ENCODE measurements around the gene ZHX3. TPM values are rescaled to one million over a fixed set of nuclear protein-coding genes. Genes with fewer than 3 reads are reported as not detected.
A peak's percentile ranks its signal among the peaks of the same experiment; 100 is the strongest.

Gene ZHX3
- total RNA-seq, 1 donor from 2014 or later: 26.8 TPM

- H3K4me1 ChIP-seq: peaks cover 100% of the 10 kb centered on the region
- H3K36me3 ChIP-seq: no peaks in the 10 kb centered on the region
- H3K27ac ChIP-seq: peak overlapping the region; percentile 1
- no peaks in the 10 kb centered on the region for H3K9me3 ChIP-seq
- no peak for DNase-seq (ENCODE audit: extremely low spot score in 2 of 2)
- no peak for TF ChIP-seq CTCF (IDR thresholded peaks at IDR 0.05)
- TF ChIP-seq POLR2AphosphoS5 (IDR thresholded peaks at IDR 0.05; ENCODE audit: insufficient read depth in 1 of 2, low read depth in 1 of 2): no peak
- no peak for TF ChIP-seq POLR2A (IDR thresholded peaks at IDR 0.05)
- H3K4me3 ChIP-seq: no peak overlapping the region
- no peaks in the 10 kb centered on the region for H3K27me3 ChIP-seq
- intact Hi-C loops (cut with DNase I): no loop called here
Observed at GRCh38 chr20:41150664-41151063, 166.9 kb downstream of the ZHX3 start.

- Histone ChIP-seq H3K27ac (no peak overlapping the region), H3K4me3 (no peak overlapping the region), H3K4me1 (peaks cover 94% of the 10 kb centered on the region), H3K36me3 (no peaks in the 10 kb centered on the region), H3K9me3 (no peaks in the 10 kb centered on the region), H3K27me3 (no peaks in the 10 kb centered on the region)
- no peak for DNase-seq (ENCODE audit: extremely low spot score in 2 of 2)
- no peak for TF ChIP-seq POLR2AphosphoS5 (IDR thresholded peaks at IDR 0.05; ENCODE audit: insufficient read depth in 1 of 2, low read depth in 1 of 2)
- TF ChIP-seq POLR2A (IDR thresholded peaks at IDR 0.05): no peak
- TF ChIP-seq CTCF (IDR thresholded peaks at IDR 0.05): no peak
- intact Hi-C loops (cut with DNase I): no loop called here
Observed at GRCh38 chr20:41148942-41149341, 168.6 kb downstream of the ZHX3 start.

GRCh38 chr20:41147767-41148191, 169.8 kb downstream of the ZHX3 start:
- Histone ChIP-seq H3K4me3 (no peak overlapping the region), H3K27ac (no peak overlapping the region), H3K27me3 (no peaks in the 10 kb centered on the region), H3K36me3 (no peaks in the 10 kb centered on the region), H3K4me1 (peaks cover 94% of the 10 kb centered on the region), H3K9me3 (no peaks in the 10 kb centered on the region)
- no peak for TF ChIP-seq POLR2A (IDR thresholded peaks at IDR 0.05)
- no peak for TF ChIP-seq CTCF (IDR thresholded peaks at IDR 0.05)
- TF ChIP-seq POLR2AphosphoS5 (IDR thresholded peaks at IDR 0.05; ENCODE audit: insufficient read depth in 1 of 2, low read depth in 1 of 2): no peak
- intact Hi-C loops (cut with DNase I): no loop called here
- no peak for DNase-seq (ENCODE audit: extremely low spot score in 2 of 2)

GRCh38 chr20:41145821-41146620, 171.5 kb downstream of the ZHX3 start:
- Histone ChIP-seq H3K9me3 (no peaks in the 10 kb centered on the region), H3K4me3 (no peak overlapping the region), H3K27ac (peak overlapping the region; percentile 44), H3K27me3 (no peaks in the 10 kb centered on the region), H3K4me1 (peaks cover 94% of the 10 kb centered on the region), H3K36me3 (no peaks in the 10 kb centered on the region)
- DNase-seq (ENCODE audit: extremely low spot score in 2 of 2): no peak
- intact Hi-C loops (cut with DNase I): no loop called here
- peak in 1 of 2 donors; percentile 8 for TF ChIP-seq POLR2AphosphoS5 (IDR thresholded peaks at IDR 0.05; ENCODE audit: insufficient read depth in 1 of 2, low read depth in 1 of 2)
- no peak for TF ChIP-seq CTCF (IDR thresholded peaks at IDR 0.05)
- no peak for TF ChIP-seq POLR2A (IDR thresholded peaks at IDR 0.05)

- Histone ChIP-seq H3K4me1 (peaks cover 94% of the 10 kb centered on the region), H3K4me3 (no peak overlapping the region)
- TF ChIP-seq CTCF (IDR thresholded peaks at IDR 0.05): no peak
- no peak for TF ChIP-seq POLR2A (IDR thresholded peaks at IDR 0.05)
- no peak for TF ChIP-seq POLR2AphosphoS5 (IDR thresholded peaks at IDR 0.05; ENCODE audit: insufficient read depth in 1 of 2, low read depth in 1 of 2)
Observed at GRCh38 chr20:41145317-41145716, 172.2 kb downstream of the ZHX3 start.

More at GRCh38 chr20:41145317-41145716, 172.2 kb downstream of the ZHX3 start:
- DNase-seq (ENCODE audit: extremely low spot score in 2 of 2): no peak
- Histone ChIP-seq H3K27me3 (no peaks in the 10 kb centered on the region), H3K9me3 (no peaks in the 10 kb centered on the region), H3K27ac (peak overlapping the region; percentile 44), H3K36me3 (no peaks in the 10 kb centered on the region)
- intact Hi-C loops (cut with DNase I): no loop called here
